Measurements from ENCODE around the gene OSER1.
A peak's percentile ranks its signal among the peaks of the same experiment; 100 is the strongest.
"Not testable (repeated sequence)": the region's sequence is repeated elsewhere in the genome, so short reads cannot be mapped to it uniquely, and the experiment has no call there.

Gene OSER1

GRCh38 chr20:44210406-44211176 lies at the start of gene OSER1:
Gene OSER1 (minus strand): TSS chr20:44210771. CDS start chr20:44206957, 3,814 bp downstream.
- DNase-seq (ENCODE audit: low spot score): peak; percentile 99

GRCh38 chr20:44258226-44258890 lies 47.8 kb upstream of the OSER1 start:
- DNase-seq (ENCODE audit: low spot score): no peak

- DNase-seq (ENCODE audit: low spot score): no peak
Observed at GRCh38 chr20:44256961-44257360, 46.4 kb upstream of the OSER1 start.

- DNase-seq (ENCODE audit: low spot score): no peak
Observed at GRCh38 chr20:44255942-44256341, 45.4 kb upstream of the OSER1 start.

- no peak for DNase-seq (ENCODE audit: low spot score)
Observed at GRCh38 chr20:44254073-44254472, 43.5 kb upstream of the OSER1 start.

- DNase-seq (ENCODE audit: low spot score): no peak
Observed at GRCh38 chr20:44253528-44253927, 43.0 kb upstream of the OSER1 start.

GRCh38 chr20:44251284-44251683 lies 40.7 kb upstream of the OSER1 start:
- no peak for DNase-seq (ENCODE audit: low spot score)

- DNase-seq (ENCODE audit: low spot score): no peak
Observed at GRCh38 chr20:44248410-44248759, 37.8 kb upstream of the OSER1 start.

- DNase-seq (ENCODE audit: low spot score): peak; percentile 77
Observed at GRCh38 chr20:44247586-44248409, 37.2 kb upstream of the OSER1 start.

GRCh38 chr20:44247131-44247571 lies 36.6 kb upstream of the OSER1 start, which contains the start of gene GDAP1L1:
Gene GDAP1L1 (plus strand): TSS chr20:44247308. CDS start chr20:44247335, 27 bp downstream.
- DNase-seq (ENCODE audit: low spot score): no peak

GRCh38 chr20:44245977-44246376 lies 35.4 kb upstream of the OSER1 start:
- DNase-seq (ENCODE audit: low spot score): no peak

- no peak for DNase-seq (ENCODE audit: low spot score)
Observed at GRCh38 chr20:44241796-44242195, 31.2 kb upstream of the OSER1 start.

- DNase-seq (ENCODE audit: low spot score): not testable (repeated sequence)
Observed at GRCh38 chr20:44236840-44237239, 26.3 kb upstream of the OSER1 start.

GRCh38 chr20:44235702-44236101 lies 25.1 kb upstream of the OSER1 start:
- no peak for DNase-seq (ENCODE audit: low spot score)

- DNase-seq (ENCODE audit: low spot score): peak; percentile 42
Observed at GRCh38 chr20:44234566-44235317, 24.2 kb upstream of the OSER1 start.

GRCh38 chr20:44233436-44234016 lies 23.0 kb upstream of the OSER1 start:
- no peak for DNase-seq (ENCODE audit: low spot score)

- not testable (repeated sequence) for DNase-seq (ENCODE audit: low spot score)
Observed at GRCh38 chr20:44232469-44232856, 21.9 kb upstream of the OSER1 start.

- DNase-seq (ENCODE audit: low spot score): no peak
Observed at GRCh38 chr20:44231713-44232468, 21.3 kb upstream of the OSER1 start.

GRCh38 chr20:44231193-44231592 lies 20.6 kb upstream of the OSER1 start:
- no peak for DNase-seq (ENCODE audit: low spot score)

- DNase-seq (ENCODE audit: low spot score): no peak
Observed at GRCh38 chr20:44228465-44229258, 18.1 kb upstream of the OSER1 start.
